B cell (primary cell): Measurements from ENCODE around the gene TCEAL9. TPM values are rescaled to one million over a fixed set of nuclear protein-coding genes. Genes with fewer than 3 reads are reported as not detected.

Experiments
- ATAC-seq: fragments of 200-7000 bp; cut with Tn5 transposase; one replicate; pipeline ENCODE4 v1.10.0; 2021; ENCODE audit warnings: low read depth, mild to moderate bottlenecking, moderate number of reproducible peaks, moderate library complexity
- CTCF ChIA-PET: fragments of 350-600 bp; sonication (Branson Sonifier 250); formaldehyde crosslinking; loops from one replicate; lab custom pipeline; 2021; ENCODE audit warnings: antibody characterized with exemption, inconsistent platforms; lab: Charles Lee
- POLR2A ChIA-PET: fragments of 350-600 bp; sonication (Branson Sonifier 250); formaldehyde crosslinking; loops from one replicate; lab custom pipeline; 2021; ENCODE audit warnings: antibody characterized with exemption; lab: Charles Lee
- DNase-seq: peaks from one replicate; pipeline ENCODE4 v3.0.0; 2013
- H2AFZ ChIP-seq: 2 replicates; pipeline ENCODE4 v1.6.1; 2012; ENCODE audit warnings: mild to moderate bottlenecking, low read depth, low read length; ENCODE audit not compliant: insufficient read depth, poor library complexity, severe bottlenecking
- H3K27ac ChIP-seq, 2 donors: 1 replicate in 1 of 2; 2 replicates in 1 of 2; pipeline ENCODE4 v1.5.1; 2012 to 2013; ENCODE audit warnings: low read length in 2 of 2, mild to moderate bottlenecking in 2 of 2, moderate library complexity in 1 of 2
- H3K27me3 ChIP-seq, 4 experiments: fragments of 200-600 bp in 1 of 4; sonication (generic) in 1 of 4; replicated peaks in 1 of 4; 1 replicate in 2 of 4; 2 replicates in 2 of 4; pipeline versions ENCODE4 v1.6.1 to v1.7.0; 2013 to 2016; ENCODE audit warnings: low read length in 3 of 4, mild to moderate bottlenecking in 2 of 4, mixed read lengths in 1 of 4, moderate library complexity in 1 of 4; ENCODE audit not compliant: insufficient read depth in 4 of 4, control insufficient read depth in 3 of 4; ENCODE audit errors: control extremely low read depth in 1 of 4
- H3K36me3 ChIP-seq, 2 experiments: replicated peaks in 1 of 2; 1 replicate in 1 of 2; 2 replicates in 1 of 2; pipeline versions ENCODE4 v1.6.1 to v1.7.1; 2013; ENCODE audit warnings: low read length in 1 of 2; ENCODE audit not compliant: insufficient read depth in 2 of 2, control insufficient read depth in 1 of 2; ENCODE audit errors: control extremely low read depth in 1 of 2, extremely low read depth in 1 of 2
- H3K4me1 ChIP-seq, 2 donors: fragments of 200-600 bp in 1 of 2; sonication (generic) in 1 of 2; 1 replicate in 1 of 2; 2 replicates in 1 of 2; pipeline versions ENCODE4 v1.5.1 to v1.6.1; 2013 to 2017; ENCODE audit warnings: low read length in 2 of 2; ENCODE audit not compliant: control insufficient read depth in 2 of 2, insufficient read depth in 2 of 2
- H3K4me2 ChIP-seq: replicated peaks from 2 replicates; pipeline ENCODE3; 2012; ENCODE audit warnings: mild to moderate bottlenecking, low read depth, low read length; ENCODE audit not compliant: poor library complexity, severe bottlenecking
- H3K4me3 ChIP-seq, 5 experiments: fragments of 200-600 bp in 1 of 5; sonication (generic) in 1 of 5; 1 replicate in 3 of 5; 2 replicates in 2 of 5; pipeline versions ENCODE4 v1.5.1 to v1.7.0; 2011 to 2016; ENCODE audit warnings: low read length in 4 of 5, mild to moderate bottlenecking in 4 of 5, low read depth in 2 of 5, control low read depth in 1 of 5, moderate library complexity in 1 of 5; ENCODE audit not compliant: insufficient read depth in 1 of 5; ENCODE audit errors: control extremely low read depth in 1 of 5, extremely low read depth in 1 of 5
- H3K79me2 ChIP-seq: fragments of 200-600 bp; sonication (generic); one replicate; pipeline ENCODE4 v1.6.0; 2016; ENCODE audit warnings: low read length; ENCODE audit not compliant: control insufficient read depth, insufficient read depth
- H3K9ac ChIP-seq: fragments of 200-600 bp; sonication (generic); 2 replicates; pipeline ENCODE4 v1.6.1; 2017; ENCODE audit warnings: mild to moderate bottlenecking, low read length, moderate library complexity
- H3K9me3 ChIP-seq, 3 donors: one replicate each; pipeline versions ENCODE4 v1.6.1 to v1.7.1; 2013; ENCODE audit warnings: low read length in 2 of 3; ENCODE audit not compliant: control insufficient read depth in 2 of 3, insufficient read depth in 1 of 3; ENCODE audit errors: control extremely low read depth in 1 of 3
- H4K20me1 ChIP-seq: 2 replicates; pipeline ENCODE4 v1.6.0; 2012; ENCODE audit warnings: mild to moderate bottlenecking, low read length; ENCODE audit not compliant: insufficient read depth, control insufficient read depth, poor library complexity, severe bottlenecking
- H3K27ac Mint-ChIP-seq: one replicate; pipeline ENCODE4 v1.8.0; 2021; ENCODE audit warnings: mixed read lengths
- H3K27me3 Mint-ChIP-seq: one replicate; pipeline ENCODE4 v1.8.0; 2021; ENCODE audit warnings: mixed read lengths
- H3K4me1 Mint-ChIP-seq: one replicate; pipeline ENCODE4 v1.8.0; 2021; ENCODE audit warnings: mixed read lengths
- H3K4me3 Mint-ChIP-seq: one replicate; pipeline ENCODE4 v1.8.0; 2021; ENCODE audit warnings: mixed read lengths
- H3K9me3 Mint-ChIP-seq: one replicate; pipeline ENCODE4 v1.8.0; 2022; ENCODE audit warnings: mixed read lengths; ENCODE audit not compliant: insufficient read depth
- CTCF ChIP-seq: fragments of 200-600 bp; IDR thresholded peaks from one replicate; pipeline ENCODE4 v1.8.0; 2022; ENCODE audit warnings: antibody characterized with exemption, mild to moderate bottlenecking
- EZH2 ChIP-seq: IDR thresholded peaks from 2 replicates; pipeline ENCODE4 v1.6.1; 2012; ENCODE audit warnings: borderline replicate concordance, low read depth, mild to moderate bottlenecking, moderate library complexity, low read length; ENCODE audit not compliant: insufficient read depth, poor library complexity, severe bottlenecking
- WGBS: methylation state at CpG from one replicate; pipeline ENCODE4 v1.1.5; 2013; ENCODE audit warnings: missing lambda C conversion rate; ENCODE audit not compliant: insufficient coverage; 5-methylcytosine and 5-hydroxymethylcytosine counted together
- intact Hi-C: fragments of 100-400 bp; cut with micrococcal nuclease; formaldehyde crosslinking; loops from one replicate; pipeline ENCODE4 v1.10.0; 2022
- polyA plus RNA-seq: library from polyadenylated mRNA; depleted of rRNA; stranded (reverse); fragments of >200 nt; gene quantifications from 2 replicates; pipeline ENCODE4 v1.2.3, GENCODE V29; 2012
- total RNA-seq, 2 donors: library from RNA; stranded (reverse); fragments of 120-200 nt in 1 of 2; gene quantifications; 1 replicate in 1 of 2; 2 replicates in 1 of 2; pipeline versions ENCODE4 v1.2.3 to v1.2.4, GENCODE V29; 2013 to 2022

TCEAL9 gene
- total and polyA plus RNA-seq, 2 donors (not counting 1 experiment from before 2014, with no cell fraction given) = 0.34 to 0.42 TPM

DNA sequence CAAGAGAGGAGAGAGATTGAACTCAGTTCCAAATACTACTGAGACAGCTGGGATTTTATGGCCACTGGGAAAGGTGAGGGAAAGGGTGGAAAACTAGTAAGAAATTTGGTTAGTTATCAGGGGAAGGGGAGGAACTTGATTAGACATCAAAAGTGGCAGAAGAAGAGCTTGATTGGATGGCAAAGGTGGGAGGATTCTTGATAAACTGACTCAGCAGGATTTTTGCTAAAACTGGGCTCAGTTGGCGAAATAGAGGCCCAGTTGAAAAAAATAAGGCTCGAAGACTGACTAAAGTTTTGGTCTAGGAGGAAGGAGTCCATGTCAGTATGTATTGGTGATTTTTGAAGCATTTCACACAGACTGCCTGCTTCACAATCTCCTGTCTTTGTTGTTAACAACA lies 30.0 kb downstream of the TCEAL9 start:
- Histone ChIP-seq H3K9ac (no peak overlapping the region), H3K36me3 (no peaks in the 10 kb centered on the region), H2AFZ (no peak overlapping the region), H3K4me1 (no peaks in the 10 kb centered on the region), H3K79me2 (no peaks in the 10 kb centered on the region), H3K9me3 (no peaks in the 10 kb centered on the region), H4K20me1 (no peaks in the 10 kb centered on the region), H3K27ac (no peak overlapping the region), H3K4me2 (no peak overlapping the region), H3K27me3 (peaks cover 0 to 4% (median 1%) of the 10 kb centered on the region in 4 experiments), H3K4me3 (no peak overlapping the region)
- CTCF ChIA-PET = no interaction called here
- Mint-ChIP-seq H3K9me3 (no peaks in the 10 kb centered on the region), H3K4me1 (no peaks in the 10 kb centered on the region), H3K27ac (no peak overlapping the region), H3K4me3 (no peak overlapping the region), H3K27me3 (peaks cover 11% of the 10 kb centered on the region)
- DNase-seq (no peak), ATAC-seq (no peak)
- POLR2A ChIA-PET = no interaction called here
- WGBS = no CpG with 5 or more reads among the region's 2 CpGs
- intact Hi-C loops = no loop called here
- TF ChIP-seq EZH2 (no peak), CTCF (no peak)

- CTCF ChIA-PET = no interaction called here
- H3K27me3 Mint-ChIP-seq = no peaks in the 10 kb centered on the region
- no peak overlapping the region for H3K9ac ChIP-seq
- no peaks in the 10 kb centered on the region for H3K9me3 Mint-ChIP-seq
- no peaks in the 10 kb centered on the region for H3K4me1 Mint-ChIP-seq
- H3K27me3 ChIP-seq = peaks cover 0 to 4% (median 0%) of the 10 kb centered on the region in 4 experiments
- no peaks in the 10 kb centered on the region for H3K79me2 ChIP-seq
- no peaks in the 10 kb centered on the region for H3K36me3 ChIP-seq
- no peak overlapping the region for H3K4me3 ChIP-seq
- no CpG with 5 or more reads among the region's 3 CpGs for WGBS
- H2AFZ ChIP-seq = no peak overlapping the region
- ATAC-seq (no peak), DNase-seq (no peak)
- no peaks in the 10 kb centered on the region for H3K9me3 ChIP-seq
- intact Hi-C loops = no loop called here
- TF ChIP-seq EZH2 (no peak), CTCF (no peak)
- H4K20me1 ChIP-seq = no peaks in the 10 kb centered on the region
- H3K27ac Mint-ChIP-seq = no peak overlapping the region
- H3K27ac ChIP-seq = no peak overlapping the region
- H3K4me3 Mint-ChIP-seq = no peak overlapping the region
- H3K4me2 ChIP-seq = no peak overlapping the region
- H3K4me1 ChIP-seq = no peaks in the 10 kb centered on the region
- POLR2A ChIA-PET = no interaction called here
These were observed 37.2 kb downstream of the TCEAL9 start for GRCh38 chrX:103393487-103393886.
